Measurements from ENCODE around the gene TMEM109. TPM values are rescaled to one million over a fixed set of nuclear protein-coding genes. Genes with fewer than 3 reads are reported as not detected.
A peak's percentile ranks its signal among the peaks of the same experiment; 100 is the strongest.

TMEM109 gene
- total and polyA plus RNA-seq, 9 of the 15 experiments (the other 6 are each of a cell fraction or from before 2014, with no cell fraction given) = 9.2 to 71.3 (median 30.5) TPM

GRCh38 chr11:60944490-60945294 is 30.7 kb downstream of the TMEM109 start (continued):
- no peak for TF ChIP-seq CUX1 (CRISPR knock-in tag; IDR thresholded peaks at IDR 0.05)
- TF ChIP-seq, protein P1, sequence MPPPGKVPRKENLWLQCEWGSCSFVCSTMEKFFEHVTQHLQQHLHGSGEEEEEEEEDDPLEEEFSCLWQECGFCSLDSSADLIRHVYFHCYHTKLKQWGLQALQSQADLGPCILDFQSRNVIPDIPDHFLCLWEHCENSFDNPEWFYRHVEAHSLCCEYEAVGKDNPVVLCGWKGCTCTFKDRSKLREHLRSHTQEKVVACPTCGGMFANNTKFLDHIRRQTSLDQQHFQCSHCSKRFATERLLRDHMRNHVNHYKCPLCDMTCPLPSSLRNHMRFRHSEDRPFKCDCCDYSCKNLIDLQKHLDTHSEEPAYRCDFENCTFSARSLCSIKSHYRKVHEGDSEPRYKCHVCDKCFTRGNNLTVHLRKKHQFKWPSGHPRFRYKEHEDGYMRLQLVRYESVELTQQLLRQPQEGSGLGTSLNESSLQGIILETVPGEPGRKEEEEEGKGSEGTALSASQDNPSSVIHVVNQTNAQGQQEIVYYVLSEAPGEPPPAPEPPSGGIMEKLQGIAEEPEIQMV (tag; conservative IDR thresholded peaks at IDR 0.05; ENCODE audit: low read depth) = no peak
- TF ChIP-seq, protein P2, sequence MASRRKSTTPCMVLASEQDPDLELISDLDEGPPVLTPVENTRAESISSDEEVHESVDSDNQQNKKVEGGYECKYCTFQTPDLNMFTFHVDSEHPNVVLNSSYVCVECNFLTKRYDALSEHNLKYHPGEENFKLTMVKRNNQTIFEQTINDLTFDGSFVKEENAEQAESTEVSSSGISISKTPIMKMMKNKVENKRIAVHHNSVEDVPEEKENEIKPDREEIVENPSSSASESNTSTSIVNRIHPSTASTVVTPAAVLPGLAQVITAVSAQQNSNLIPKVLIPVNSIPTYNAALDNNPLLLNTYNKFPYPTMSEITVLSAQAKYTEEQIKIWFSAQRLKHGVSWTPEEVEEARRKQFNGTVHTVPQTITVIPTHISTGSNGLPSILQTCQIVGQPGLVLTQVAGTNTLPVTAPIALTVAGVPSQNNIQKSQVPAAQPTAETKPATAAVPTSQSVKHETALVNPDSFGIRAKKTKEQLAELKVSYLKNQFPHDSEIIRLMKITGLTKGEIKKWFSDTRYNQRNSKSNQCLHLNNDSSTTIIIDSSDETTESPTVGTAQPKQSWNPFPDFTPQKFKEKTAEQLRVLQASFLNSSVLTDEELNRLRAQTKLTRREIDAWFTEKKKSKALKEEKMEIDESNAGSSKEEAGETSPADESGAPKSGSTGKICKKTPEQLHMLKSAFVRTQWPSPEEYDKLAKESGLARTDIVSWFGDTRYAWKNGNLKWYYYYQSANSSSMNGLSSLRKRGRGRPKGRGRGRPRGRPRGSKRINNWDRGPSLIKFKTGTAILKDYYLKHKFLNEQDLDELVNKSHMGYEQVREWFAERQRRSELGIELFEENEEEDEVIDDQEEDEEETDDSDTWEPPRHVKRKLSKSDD (conservative IDR thresholded peaks at IDR 0.05; ENCODE audit: low read length) = no peak
- TF ChIP-seq NR1H2 (CRISPR knock-in tag; IDR thresholded peaks at IDR 0.05) = no peak
- TF ChIP-seq, protein P3, sequence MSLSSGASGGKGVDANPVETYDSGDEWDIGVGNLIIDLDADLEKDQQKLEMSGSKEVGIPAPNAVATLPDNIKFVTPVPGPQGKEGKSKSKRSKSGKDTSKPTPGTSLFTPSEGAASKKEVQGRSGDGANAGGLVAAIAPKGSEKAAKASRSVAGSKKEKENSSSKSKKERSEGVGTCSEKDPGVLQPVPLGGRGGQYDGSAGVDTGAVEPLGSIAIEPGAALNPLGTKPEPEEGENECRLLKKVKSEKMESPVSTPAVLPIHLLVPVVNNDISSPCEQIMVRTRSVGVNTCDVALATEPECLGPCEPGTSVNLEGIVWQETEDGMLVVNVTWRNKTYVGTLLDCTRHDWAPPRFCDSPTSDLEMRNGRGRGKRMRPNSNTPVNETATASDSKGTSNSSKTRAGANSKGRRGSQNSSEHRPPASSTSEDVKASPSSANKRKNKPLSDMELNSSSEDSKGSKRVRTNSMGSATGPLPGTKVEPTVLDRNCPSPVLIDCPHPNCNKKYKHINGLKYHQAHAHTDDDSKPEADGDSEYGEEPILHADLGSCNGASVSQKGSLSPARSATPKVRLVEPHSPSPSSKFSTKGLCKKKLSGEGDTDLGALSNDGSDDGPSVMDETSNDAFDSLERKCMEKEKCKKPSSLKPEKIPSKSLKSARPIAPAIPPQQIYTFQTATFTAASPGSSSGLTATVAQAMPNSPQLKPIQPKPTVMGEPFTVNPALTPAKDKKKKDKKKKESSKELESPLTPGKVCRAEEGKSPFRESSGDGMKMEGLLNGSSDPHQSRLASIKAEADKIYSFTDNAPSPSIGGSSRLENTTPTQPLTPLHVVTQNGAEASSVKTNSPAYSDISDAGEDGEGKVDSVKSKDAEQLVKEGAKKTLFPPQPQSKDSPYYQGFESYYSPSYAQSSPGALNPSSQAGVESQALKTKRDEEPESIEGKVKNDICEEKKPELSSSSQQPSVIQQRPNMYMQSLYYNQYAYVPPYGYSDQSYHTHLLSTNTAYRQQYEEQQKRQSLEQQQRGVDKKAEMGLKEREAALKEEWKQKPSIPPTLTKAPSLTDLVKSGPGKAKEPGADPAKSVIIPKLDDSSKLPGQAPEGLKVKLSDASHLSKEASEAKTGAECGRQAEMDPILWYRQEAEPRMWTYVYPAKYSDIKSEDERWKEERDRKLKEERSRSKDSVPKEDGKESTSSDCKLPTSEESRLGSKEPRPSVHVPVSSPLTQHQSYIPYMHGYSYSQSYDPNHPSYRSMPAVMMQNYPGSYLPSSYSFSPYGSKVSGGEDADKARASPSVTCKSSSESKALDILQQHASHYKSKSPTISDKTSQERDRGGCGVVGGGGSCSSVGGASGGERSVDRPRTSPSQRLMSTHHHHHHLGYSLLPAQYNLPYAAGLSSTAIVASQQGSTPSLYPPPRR (CRISPR knock-in tag; IDR thresholded peaks at IDR 0.05; ENCODE audit: borderline replicate concordance) = no peak
- no peak for TF ChIP-seq ZNF445 (CRISPR knock-in tag; IDR thresholded peaks at IDR 0.05; ENCODE audit: low read depth)
- no peak for TF ChIP-seq FOXK1 (CRISPR knock-in tag; IDR thresholded peaks at IDR 0.05; ENCODE audit: borderline replicate concordance)
- TF ChIP-seq RAD21 (CRISPR knock-in tag; conservative IDR thresholded peaks at IDR 0.05 in 1 of 2, IDR thresholded peaks at IDR 0.05 in 1 of 2) = peak in 1 of 2 experiments; percentile 44; a peak in 2 of 4 replicates
- no peak for TF ChIP-seq NR4A1 (CRISPR knock-in tag; IDR thresholded peaks at IDR 0.05)
- no peak for TF ChIP-seq NR4A1 (tag; IDR thresholded peaks at IDR 0.05)

Data from K562 (cell line).